Neutrophil (primary cell): ENCODE data around the gene GLMP.

Source experiments
- H3K27ac ChIP-seq: fragments of 200-600 bp; sonication (generic); 2 replicates; pipeline ENCODE4 v1.5.1; 2016; ENCODE audit warnings: mild to moderate bottlenecking, moderate library complexity
- H3K27me3 ChIP-seq: fragments of 200-600 bp; sonication (generic); 2 replicates; pipeline ENCODE4 v1.6.0; 2016; ENCODE audit warnings: mild to moderate bottlenecking
- H3K36me3 ChIP-seq: fragments of 200-600 bp; sonication (generic); 2 replicates; pipeline ENCODE4 v1.5.1; 2017
- H3K4me1 ChIP-seq, 2 experiments: fragments of 200-600 bp in 1 of 2; sonication (generic) in 1 of 2; 1 replicate in 1 of 2; 2 replicates in 1 of 2; pipeline versions ENCODE4 v1.5.1 to v1.6.1; 2013 to 2016; ENCODE audit warnings: low read depth in 1 of 2, low read length in 1 of 2, mild to moderate bottlenecking in 1 of 2, moderate library complexity in 1 of 2; ENCODE audit not compliant: control insufficient read depth in 1 of 2, insufficient read depth in 1 of 2
- H3K4me3 ChIP-seq, 2 experiments: fragments of 200-600 bp in 1 of 2; sonication (generic) in 1 of 2; 1 replicate in 1 of 2; 2 replicates in 1 of 2; pipeline ENCODE4 v1.5.1; 2013 to 2016; ENCODE audit warnings: low read depth in 1 of 2, low read length in 1 of 2, mild to moderate bottlenecking in 1 of 2, moderate library complexity in 1 of 2
- H3K9me3 ChIP-seq: fragments of 200-600 bp; sonication (generic); 2 replicates; pipeline ENCODE4 v1.5.1; 2016
- TF ChIP-seq, protein P1 (sequence below): fragments of 200-600 bp; sonication (generic); IDR thresholded peaks from 2 replicates; pipeline ENCODE4 v1.5.1; 2016; ENCODE audit warnings: antibody characterized with exemption

The GLMP gene

DNA sequence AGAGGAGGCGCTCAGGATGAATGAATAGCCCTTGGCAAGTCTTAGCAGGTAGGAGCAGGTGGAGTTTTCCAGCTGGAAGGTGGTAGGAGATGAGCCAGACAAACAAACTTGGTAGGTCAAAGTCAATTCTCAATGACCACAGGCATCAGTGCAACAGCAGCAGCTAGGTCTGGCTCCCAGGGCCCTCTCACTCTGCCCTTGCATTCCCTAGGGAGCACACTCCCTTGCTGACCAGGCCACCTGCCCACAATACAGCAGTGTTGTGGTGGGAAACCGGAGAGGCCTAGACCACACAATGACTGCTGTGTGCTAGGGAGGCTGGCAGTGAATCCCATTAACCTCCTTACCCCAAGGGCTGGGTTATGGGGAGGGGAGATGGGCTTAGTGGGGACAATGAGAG lies 34.6 kb downstream of the GLMP start:
- H3K4me1 ChIP-seq = no peaks in the 10 kb centered on the region
- H3K27ac ChIP-seq = no peak overlapping the region
- H3K9me3 ChIP-seq = no peaks in the 10 kb centered on the region
- TF ChIP-seq, protein P1, sequence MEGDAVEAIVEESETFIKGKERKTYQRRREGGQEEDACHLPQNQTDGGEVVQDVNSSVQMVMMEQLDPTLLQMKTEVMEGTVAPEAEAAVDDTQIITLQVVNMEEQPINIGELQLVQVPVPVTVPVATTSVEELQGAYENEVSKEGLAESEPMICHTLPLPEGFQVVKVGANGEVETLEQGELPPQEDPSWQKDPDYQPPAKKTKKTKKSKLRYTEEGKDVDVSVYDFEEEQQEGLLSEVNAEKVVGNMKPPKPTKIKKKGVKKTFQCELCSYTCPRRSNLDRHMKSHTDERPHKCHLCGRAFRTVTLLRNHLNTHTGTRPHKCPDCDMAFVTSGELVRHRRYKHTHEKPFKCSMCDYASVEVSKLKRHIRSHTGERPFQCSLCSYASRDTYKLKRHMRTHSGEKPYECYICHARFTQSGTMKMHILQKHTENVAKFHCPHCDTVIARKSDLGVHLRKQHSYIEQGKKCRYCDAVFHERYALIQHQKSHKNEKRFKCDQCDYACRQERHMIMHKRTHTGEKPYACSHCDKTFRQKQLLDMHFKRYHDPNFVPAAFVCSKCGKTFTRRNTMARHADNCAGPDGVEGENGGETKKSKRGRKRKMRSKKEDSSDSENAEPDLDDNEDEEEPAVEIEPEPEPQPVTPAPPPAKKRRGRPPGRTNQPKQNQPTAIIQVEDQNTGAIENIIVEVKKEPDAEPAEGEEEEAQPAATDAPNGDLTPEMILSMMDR = no peak
- H3K27me3 ChIP-seq = no peaks in the 10 kb centered on the region
- peaks cover 99% of the 10 kb centered on the region for H3K36me3 ChIP-seq
- no peak overlapping the region for H3K4me3 ChIP-seq

DNA sequence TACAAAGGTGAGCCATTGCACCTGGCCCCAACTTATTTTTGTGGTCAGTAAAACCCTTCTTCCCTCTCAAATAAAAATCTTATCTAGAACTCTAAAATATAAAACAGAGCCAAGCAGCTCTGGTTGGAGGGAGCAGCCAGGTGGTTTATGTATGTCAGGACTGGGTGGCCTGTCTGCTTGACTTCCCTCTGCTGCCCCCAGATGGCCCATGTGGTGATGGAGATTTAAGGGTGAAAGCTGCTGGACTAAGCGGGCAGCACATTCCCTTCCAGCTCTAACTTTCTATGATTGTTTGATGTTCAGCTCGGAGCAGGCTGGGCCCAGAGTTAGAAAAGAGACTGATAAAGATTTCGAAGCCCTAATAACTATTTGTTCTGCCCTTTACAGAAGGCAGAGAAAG lies 35.7 kb downstream of the GLMP start:
- Histone ChIP-seq H3K4me3 (no peak overlapping the region), H3K4me1 (no peaks in the 10 kb centered on the region), H3K36me3 (peaks cover 99% of the 10 kb centered on the region), H3K27me3 (no peaks in the 10 kb centered on the region), H3K27ac (no peak overlapping the region), H3K9me3 (no peaks in the 10 kb centered on the region)
- TF ChIP-seq, protein P1 = no peak

- Histone ChIP-seq H3K4me3 (no peak overlapping the region), H3K36me3 (peaks cover 100% of the 10 kb centered on the region), H3K9me3 (no peaks in the 10 kb centered on the region), H3K4me1 (no peaks in the 10 kb centered on the region), H3K27me3 (no peaks in the 10 kb centered on the region), H3K27ac (no peak overlapping the region)
- TF ChIP-seq, protein P1 = no peak
Observed at GRCh38 chr1:156258859-156259258, 36.6 kb downstream of the GLMP start.

GRCh38 chr1:156257711-156258110 lies 37.8 kb downstream of the GLMP start:
- H3K27ac ChIP-seq = peak overlapping the region; percentile 31
- H3K4me3 ChIP-seq = no peak overlapping the region
- no peaks in the 10 kb centered on the region for H3K4me1 ChIP-seq
- TF ChIP-seq, protein P1 = no peak
- H3K36me3 ChIP-seq = peaks cover 100% of the 10 kb centered on the region
- H3K27me3 ChIP-seq = no peaks in the 10 kb centered on the region
- H3K9me3 ChIP-seq = no peaks in the 10 kb centered on the region

GRCh38 chr1:156253634-156254033 lies 41.8 kb downstream of the GLMP start:
- TF ChIP-seq, protein P1 = no peak
- H3K27me3 ChIP-seq = no peaks in the 10 kb centered on the region
- peaks cover 100% of the 10 kb centered on the region for H3K36me3 ChIP-seq
- no peaks in the 10 kb centered on the region for H3K4me1 ChIP-seq
- no peak overlapping the region for H3K27ac ChIP-seq
- no peaks in the 10 kb centered on the region for H3K9me3 ChIP-seq
- no peak overlapping the region for H3K4me3 ChIP-seq

DNA sequence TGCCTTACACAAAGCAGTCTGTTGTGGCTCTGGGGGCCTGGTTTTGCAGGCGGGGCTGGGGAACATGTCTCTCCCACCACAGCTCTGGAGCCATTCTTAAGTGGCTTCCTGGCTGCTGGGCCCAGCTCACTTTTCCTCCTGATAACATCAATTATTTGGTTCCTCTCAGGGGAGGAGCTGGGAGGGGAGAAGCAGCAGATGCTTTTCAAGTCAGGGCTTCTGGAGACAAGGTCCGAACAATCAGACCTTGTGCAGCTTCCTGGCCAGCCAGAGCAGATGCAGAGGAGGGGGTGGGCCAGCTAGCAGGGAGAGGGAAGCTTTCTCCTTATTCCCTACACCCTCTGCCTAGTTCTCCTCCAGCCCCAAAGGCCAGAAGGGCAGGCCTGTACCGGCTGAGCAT lies 44.0 kb downstream of the GLMP start:
- Histone ChIP-seq H3K27me3 (peaks cover 10% of the 10 kb centered on the region), H3K4me1 (no peaks in the 10 kb centered on the region), H3K4me3 (no peak overlapping the region), H3K9me3 (no peaks in the 10 kb centered on the region), H3K36me3 (peaks cover 89% of the 10 kb centered on the region), H3K27ac (no peak overlapping the region)
- TF ChIP-seq, protein P1 = no peak
